22Rv1 (cell line): ENCODE results near the gene CCDC188.
"Not testable (repeated sequence)": the region's sequence is repeated elsewhere in the genome, so short reads cannot be mapped to it uniquely, and the experiment has no call there.

Experiments
- H3K27ac ChIP-seq: fragments of 450-650 bp; 2 replicates; pipeline ENCODE4 v1.5.1; 2017
- CTCF ChIP-seq: fragments of 450-650 bp; IDR thresholded peaks from 2 replicates; pipeline ENCODE4 v1.5.1; 2017; ENCODE audit warnings: mild to moderate bottlenecking
- ZFX ChIP-seq: fragments of 450-650 bp; IDR thresholded peaks from 2 replicates; pipeline ENCODE4 v1.6.1; 2017; ENCODE audit warnings: antibody characterized with exemption, borderline replicate concordance

The CCDC188 gene

GRCh38 chr22:20167643-20168322 lies 16.9 kb upstream of the CCDC188 start:
- no peak overlapping the region for H3K27ac ChIP-seq
- no peak for TF ChIP-seq ZFX
- no peak for TF ChIP-seq CTCF

- H3K27ac ChIP-seq: no peak overlapping the region
- TF ChIP-seq CTCF (no peak), ZFX (no peak)
Observed at GRCh38 chr22:20166703-20167102, 15.8 kb upstream of the CCDC188 start.

DNA sequence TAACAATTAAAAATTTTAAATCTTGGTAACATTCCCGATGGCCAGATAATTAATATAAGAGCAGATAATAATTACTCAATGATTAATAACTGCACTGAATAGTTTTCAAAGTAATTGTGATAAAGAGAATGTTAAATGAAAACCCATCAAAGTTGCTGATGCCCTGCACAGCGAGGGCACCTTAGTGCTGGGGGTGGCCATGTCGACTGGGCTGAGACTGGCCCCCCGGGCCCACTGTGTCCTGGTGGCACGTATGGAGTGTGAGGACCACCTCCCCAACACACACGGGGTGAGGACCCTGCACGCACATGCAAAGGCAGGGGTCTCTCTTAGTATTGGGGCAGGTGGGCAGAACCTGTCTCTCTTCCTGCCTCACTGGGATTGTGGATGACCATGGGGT lies 15.1 kb upstream of the CCDC188 start:
- TF ChIP-seq CTCF (no peak), ZFX (no peak)
- H3K27ac ChIP-seq: no peak overlapping the region

DNA sequence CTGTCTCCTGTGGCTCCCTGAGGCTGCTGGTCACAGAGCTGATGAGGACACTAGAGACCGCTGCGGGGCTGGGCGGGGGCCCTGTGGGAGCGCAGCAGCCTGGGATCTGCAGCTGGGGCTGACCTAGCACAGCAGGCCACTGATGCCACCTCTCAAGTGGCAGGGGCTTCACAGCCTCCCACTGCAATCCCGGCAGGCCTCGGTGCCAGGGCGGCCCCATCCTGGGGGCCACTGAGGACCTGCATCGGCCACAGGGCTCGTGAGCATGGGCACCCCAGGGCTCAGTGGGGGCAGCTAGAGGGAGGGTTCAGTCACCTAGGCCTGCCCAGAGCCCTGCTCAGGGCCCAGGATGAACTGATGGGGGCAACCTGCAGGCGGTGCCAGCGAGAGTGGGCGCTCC lies 14.6 kb upstream of the CCDC188 start:
- no peak for TF ChIP-seq CTCF
- no peak for TF ChIP-seq ZFX
- H3K27ac ChIP-seq: no peak overlapping the region

GRCh38 chr22:20164863-20165262 lies 14.0 kb upstream of the CCDC188 start:
- no peak for TF ChIP-seq CTCF
- TF ChIP-seq ZFX: no peak
- H3K27ac ChIP-seq: no peak overlapping the region

DNA sequence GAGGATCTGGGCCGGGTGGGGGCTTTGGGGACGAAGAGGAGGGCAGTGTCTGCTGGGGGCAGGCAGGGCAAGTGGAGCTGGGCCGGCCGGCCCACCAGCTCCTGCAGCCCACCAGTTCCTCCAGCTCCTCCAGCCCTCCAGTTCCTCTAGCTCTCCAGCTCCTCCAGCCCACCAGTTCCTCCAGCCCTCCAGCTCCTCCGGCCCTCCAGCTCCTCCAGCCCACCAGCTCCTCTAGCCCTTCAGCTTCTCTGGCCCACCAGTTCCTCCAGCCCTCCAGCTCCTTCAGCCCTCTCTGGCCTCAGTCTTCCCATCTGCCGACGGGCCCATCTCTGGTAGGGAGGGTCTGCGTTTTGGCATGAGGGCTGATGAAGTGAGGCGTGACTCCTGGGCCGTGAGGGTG lies 9.2 kb upstream of the CCDC188 start:
- no peak overlapping the region for H3K27ac ChIP-seq
- TF ChIP-seq ZFX: no peak
- TF ChIP-seq CTCF: no peak

- not testable (repeated sequence) for H3K27ac ChIP-seq
Observed at GRCh38 chr22:20159531-20159930, 8.7 kb upstream of the CCDC188 start.

GRCh38 chr22:20159076-20159475 lies 8.2 kb upstream of the CCDC188 start:
- no peak overlapping the region for H3K27ac ChIP-seq

More at GRCh38 chr22:20159076-20159475, 8.2 kb upstream of the CCDC188 start:
- TF ChIP-seq CTCF (no peak), ZFX (no peak)
